PFSK-1 (cell line): ENCODE measurements around the gene SLC46A1.

Experiments
- FOXP2 ChIP-seq: optimal IDR thresholded peaks from 2 replicates; pipeline ENCODE3; 2011; ENCODE audit warnings: borderline replicate concordance, control low read depth, inconsistent platforms; ENCODE audit not compliant: insufficient read depth; ENCODE audit errors: extremely low read length, extremely low read depth
- POLR2AphosphoS5 ChIP-seq: IDR thresholded peaks from 2 replicates; pipeline ENCODE4 v1.6.1; 2012; ENCODE audit warnings: low read depth, mild to moderate bottlenecking, control low read depth, low read length, moderate library complexity
- REST ChIP-seq, 2 experiments: IDR thresholded peaks; 2 replicates each; pipeline versions ENCODE4 v1.6.1 to v1.8.0; 2011 to 2012; ENCODE audit warnings: low read depth in 2 of 2, low read length in 2 of 2, control low read depth in 1 of 2, inconsistent platforms in 1 of 2, mild to moderate bottlenecking in 1 of 2, moderate library complexity in 1 of 2; ENCODE audit not compliant: insufficient read depth in 1 of 2
- SIN3A ChIP-seq: IDR thresholded peaks from 2 replicates; pipeline ENCODE4 v1.6.1; 2012; ENCODE audit warnings: mild to moderate bottlenecking, low read length, moderate library complexity, borderline replicate concordance; ENCODE audit not compliant: insufficient read depth
- TAF1 ChIP-seq: IDR thresholded peaks from 2 replicates; pipeline ENCODE4 v1.6.1; 2012; ENCODE audit warnings: low read length, control low read depth, borderline replicate concordance; ENCODE audit not compliant: insufficient read depth

DNA sequence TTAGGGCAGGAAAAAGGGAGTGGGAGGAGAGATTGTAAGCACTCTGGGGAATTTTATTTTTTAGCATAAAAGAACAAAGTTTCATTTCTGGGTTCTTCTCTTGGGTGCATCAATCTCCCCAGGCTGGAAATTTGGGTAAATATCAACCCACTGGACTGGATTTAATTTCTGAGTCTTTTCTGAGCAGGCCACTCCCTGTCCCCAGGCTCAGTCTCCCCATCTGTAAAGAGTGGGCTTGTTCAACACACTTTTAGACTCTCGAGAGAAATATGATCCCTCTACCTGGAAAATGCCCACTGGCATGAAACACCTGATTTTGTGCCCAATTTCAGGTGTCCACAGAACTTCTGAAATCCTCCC, 35.3 kb downstream of the SLC46A1 start:
- no peak for TF ChIP-seq POLR2AphosphoS5
- TF ChIP-seq REST (IDR thresholded peaks at IDR 0.05; ENCODE audit: insufficient read depth in 1 of 2, low read depth in 2 of 2, low read length in 2 of 2): no peak
- TF ChIP-seq SIN3A: no peak
- TF ChIP-seq TAF1: no peak
- no peak for TF ChIP-seq FOXP2
